Measurements from ENCODE around the gene BTG3.

BTG3 gene, protein sequence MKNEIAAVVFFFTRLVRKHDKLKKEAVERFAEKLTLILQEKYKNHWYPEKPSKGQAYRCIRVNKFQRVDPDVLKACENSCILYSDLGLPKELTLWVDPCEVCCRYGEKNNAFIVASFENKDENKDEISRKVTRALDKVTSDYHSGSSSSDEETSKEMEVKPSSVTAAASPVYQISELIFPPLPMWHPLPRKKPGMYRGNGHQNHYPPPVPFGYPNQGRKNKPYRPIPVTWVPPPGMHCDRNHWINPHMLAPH

GRCh38 chr21:17612565-17613241 is at the start of gene BTG3:
Gene BTG3, minus strand, starts transcription at chr21:17612901. Its CDS starts 3,757 bp downstream, at chr21:17609144.
- DNase-seq (ENCODE audit: low spot score) = peak; percentile 65

DNA sequence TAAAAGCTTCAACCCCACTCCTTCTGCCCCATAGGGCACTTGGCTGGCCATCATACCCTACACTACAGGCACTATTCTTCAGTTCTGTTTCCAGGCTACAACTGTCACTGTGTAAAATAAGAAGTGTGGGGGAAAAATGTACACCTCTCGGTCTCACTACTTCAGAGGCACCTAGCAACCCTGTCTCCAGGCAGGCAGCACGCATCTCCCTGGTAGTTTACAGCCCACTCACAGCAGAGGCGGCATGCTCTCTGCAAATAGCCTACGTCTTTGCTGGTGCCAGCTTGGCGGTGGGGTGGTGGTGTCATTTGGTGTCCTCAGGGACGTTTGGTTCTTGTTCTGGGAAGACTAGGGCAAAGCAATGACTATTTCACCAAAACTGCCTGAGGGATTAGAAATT is 48.2 kb upstream of the BTG3 start:
- no peak for DNase-seq (ENCODE audit: low spot score)

- DNase-seq (ENCODE audit: low spot score) = no peak
Observed at GRCh38 chr21:17660452-17660851, 47.8 kb upstream of the BTG3 start.

GRCh38 chr21:17658931-17659330 is 46.2 kb upstream of the BTG3 start:
- DNase-seq (ENCODE audit: low spot score) = no peak

- no peak for DNase-seq (ENCODE audit: low spot score)
Observed at GRCh38 chr21:17651526-17651925, 38.8 kb upstream of the BTG3 start.

GRCh38 chr21:17650292-17650691 is 37.6 kb upstream of the BTG3 start:
- DNase-seq (ENCODE audit: low spot score) = no peak

DNA sequence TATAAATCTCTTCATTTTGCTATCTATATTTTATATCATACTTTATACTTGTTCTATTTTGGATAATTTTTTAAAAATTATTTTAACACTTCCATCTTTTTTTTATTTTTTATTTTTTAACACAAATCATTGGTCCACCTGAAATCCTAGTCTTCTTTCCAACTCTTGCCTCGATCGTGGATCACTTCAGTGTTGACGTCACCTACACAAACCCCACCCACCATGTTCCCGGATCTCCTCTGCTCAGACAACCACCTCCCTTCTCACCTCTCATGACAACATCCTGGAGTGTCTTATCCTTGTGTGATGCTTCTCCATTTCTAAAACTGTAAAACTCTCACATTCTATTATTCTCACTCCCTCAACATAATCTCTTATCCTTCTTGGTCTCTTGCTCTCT is 34.1 kb upstream of the BTG3 start:
- DNase-seq (ENCODE audit: low spot score) = no peak

DNA sequence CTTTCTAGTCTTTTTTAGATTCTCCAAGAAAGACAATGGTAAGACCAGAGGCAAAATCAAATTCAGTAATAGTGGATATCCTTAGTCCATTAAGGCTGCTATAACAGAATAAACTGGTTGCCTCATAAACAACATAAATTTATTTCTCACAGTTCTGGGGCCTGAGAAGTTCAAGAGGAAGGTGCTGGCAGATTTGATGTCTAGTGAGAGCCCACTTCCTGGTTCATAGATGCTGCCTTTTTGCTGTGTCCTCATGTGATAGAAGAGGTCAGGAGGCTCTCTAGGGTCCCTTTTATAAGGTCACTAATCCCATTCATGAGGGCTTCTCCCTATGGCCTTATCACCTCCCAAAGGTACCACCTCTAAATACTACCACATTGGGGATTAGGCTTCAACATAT is 31.5 kb upstream of the BTG3 start:
- DNase-seq (ENCODE audit: low spot score) = no peak

DNA sequence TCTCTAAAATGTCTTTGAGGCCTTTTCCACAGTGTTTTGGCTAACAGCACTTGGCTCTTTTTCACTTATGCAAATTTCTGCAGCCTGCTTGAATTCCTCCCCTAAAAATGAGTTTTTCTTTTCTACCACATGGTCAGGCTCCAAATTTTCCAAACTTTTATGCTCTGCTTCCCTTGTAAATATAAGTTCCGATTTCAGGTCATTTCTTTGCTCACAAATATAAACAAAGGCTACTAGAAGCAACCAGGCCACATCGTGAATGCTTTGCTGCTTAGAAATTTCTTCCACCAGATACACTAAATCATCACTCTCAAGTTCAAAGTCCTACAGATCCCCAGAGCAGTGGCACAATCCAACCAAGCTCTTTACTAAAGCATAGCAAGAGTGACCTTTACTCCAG is 28.1 kb upstream of the BTG3 start:
- DNase-seq (ENCODE audit: low spot score) = no peak

DNA sequence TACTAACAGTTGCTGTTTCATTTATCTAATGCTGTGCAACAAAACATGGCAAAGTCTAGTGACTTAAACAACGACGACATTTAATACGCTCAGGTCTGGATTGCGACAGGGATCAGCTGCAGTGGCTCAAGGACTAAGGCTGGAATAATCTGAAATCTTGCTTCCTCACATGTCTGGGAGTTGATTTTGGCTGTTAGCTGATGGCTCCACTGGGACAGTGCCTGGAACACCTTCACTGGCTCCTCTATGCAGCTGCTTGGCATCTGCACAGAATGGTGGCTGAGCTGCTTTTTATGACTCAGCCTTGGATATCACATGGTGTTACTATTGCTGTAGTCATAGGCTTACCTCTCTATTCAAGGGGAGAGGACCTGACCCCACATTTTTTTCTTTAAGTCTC is 24.0 kb upstream of the BTG3 start:
- DNase-seq (ENCODE audit: low spot score) = no peak

- DNase-seq (ENCODE audit: low spot score) = no peak
Observed at GRCh38 chr21:17631195-17631594, 18.5 kb upstream of the BTG3 start.

GRCh38 chr21:17622018-17622417 is 9.3 kb upstream of the BTG3 start:
- no peak for DNase-seq (ENCODE audit: low spot score)

DNA sequence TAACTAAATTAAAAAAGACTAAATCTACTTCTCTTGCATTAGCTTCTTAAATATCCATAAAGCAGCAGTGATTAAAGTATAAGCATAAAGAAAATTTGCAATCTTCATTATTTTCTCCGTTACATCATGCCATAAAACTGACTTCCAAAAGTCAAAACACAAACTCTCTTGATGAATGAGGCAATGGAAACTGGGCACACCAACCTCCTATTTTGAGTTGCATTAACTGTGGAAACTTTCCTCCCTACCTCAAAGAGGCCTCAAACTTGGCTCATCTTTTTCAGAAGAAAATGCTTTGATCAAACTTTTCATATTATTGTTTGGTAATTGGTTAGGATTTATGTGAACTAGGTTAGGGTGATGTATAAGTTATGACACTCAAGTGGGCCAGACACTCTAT is 4.1 kb upstream of the BTG3 start:
- DNase-seq (ENCODE audit: low spot score) = no peak

DNA sequence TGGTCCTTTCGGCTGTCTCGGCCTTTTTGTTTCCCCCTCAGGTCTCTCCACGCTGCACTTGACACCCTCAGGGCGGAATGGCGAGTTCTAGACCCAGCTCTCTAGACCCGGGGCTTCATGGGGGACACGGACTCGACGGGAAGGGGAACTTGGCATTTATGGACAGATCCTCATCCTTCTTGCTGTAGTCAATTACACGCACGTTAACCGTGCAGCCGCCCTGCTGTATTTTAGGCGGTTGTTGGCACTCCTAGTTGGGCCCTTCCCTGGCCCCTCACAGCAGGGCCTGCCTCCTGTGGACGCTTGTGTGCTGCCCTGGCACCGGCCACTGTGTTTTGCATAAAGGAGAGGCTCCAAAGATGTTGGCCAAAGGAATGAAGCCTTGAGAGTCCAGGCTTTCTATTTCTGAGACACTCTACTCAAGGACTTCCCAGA is 558 bp upstream of the BTG3 start:
- no peak for DNase-seq (ENCODE audit: low spot score)

- DNase-seq (ENCODE audit: low spot score) = no peak
Observed at GRCh38 chr21:17612023-17612564, 607 bp downstream of the BTG3 start.

DNA sequence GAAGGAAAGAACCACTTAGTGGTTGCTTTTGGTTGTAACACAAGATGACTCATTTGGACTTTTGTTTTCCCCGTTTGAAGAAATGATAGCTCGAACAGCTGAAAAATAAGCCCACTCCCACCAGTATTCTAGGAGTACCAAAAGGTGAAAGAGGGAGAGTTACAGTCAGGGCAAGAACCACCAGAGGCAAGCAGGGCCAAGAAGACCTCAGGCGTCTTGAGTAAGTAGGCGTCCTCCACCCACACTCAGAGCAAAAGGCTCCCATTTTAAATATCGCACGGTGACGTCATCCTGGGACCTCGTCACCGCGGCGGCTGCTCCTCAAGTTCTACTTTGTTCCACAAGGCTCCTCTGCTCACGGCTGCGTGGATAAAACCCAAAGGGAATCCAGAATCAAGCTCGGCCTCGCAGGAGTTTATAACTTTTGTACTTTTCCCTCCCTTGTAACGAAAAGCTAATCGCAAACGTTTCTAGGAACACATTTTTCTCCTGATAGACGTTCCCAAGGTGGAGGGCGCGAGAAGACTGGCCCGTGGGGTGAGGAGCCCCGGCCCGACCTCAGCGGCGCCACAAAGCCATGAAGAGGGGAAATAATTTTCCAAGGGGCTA is 1.2 kb downstream of the BTG3 start:
- peak; percentile 67 for DNase-seq (ENCODE audit: low spot score)

- DNase-seq (ENCODE audit: low spot score) = no peak
Observed at GRCh38 chr21:17610911-17611310, 1.8 kb downstream of the BTG3 start.

DNA sequence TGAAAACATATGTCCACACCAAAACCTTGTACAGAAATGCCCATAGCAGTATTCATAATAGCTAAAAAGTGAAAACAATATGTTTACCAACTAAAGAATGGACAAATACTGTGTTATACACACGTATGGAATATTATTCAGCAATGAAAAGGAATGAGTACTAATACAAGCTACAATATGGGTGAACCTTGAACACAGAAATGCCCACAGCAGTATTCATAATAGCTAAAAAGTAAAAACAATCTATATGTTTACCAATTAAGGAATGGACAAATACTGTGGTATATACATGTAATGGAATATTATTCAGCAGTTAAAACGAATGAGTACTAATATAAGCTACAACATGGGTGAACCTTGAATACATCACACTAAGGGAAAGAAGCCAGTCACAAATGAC is 3.0 kb downstream of the BTG3 start:
- DNase-seq (ENCODE audit: low spot score) = no peak

DNA sequence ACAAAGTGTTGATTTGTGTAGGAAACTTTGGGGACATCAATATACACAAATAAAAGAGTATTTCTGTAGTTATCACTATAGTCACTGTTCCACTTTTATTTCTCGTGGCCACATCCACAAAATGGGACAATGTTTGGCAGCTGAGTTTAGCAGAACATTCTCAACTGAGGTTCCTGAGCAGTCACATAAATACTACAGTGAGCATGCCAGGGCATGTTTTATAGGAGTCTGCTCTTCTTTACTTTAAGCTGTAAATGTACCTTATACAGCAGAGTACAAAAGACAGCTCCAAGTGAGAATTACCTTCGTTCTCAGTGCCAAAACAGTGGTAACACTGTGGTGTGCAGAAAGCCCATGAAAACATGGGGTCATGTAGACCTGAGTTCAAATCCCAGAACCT is 5.0 kb downstream of the BTG3 start:
- DNase-seq (ENCODE audit: low spot score) = no peak

GRCh38 chr21:17602874-17603273 is 9.8 kb downstream of the BTG3 start:
- DNase-seq (ENCODE audit: low spot score) = no peak

DNA sequence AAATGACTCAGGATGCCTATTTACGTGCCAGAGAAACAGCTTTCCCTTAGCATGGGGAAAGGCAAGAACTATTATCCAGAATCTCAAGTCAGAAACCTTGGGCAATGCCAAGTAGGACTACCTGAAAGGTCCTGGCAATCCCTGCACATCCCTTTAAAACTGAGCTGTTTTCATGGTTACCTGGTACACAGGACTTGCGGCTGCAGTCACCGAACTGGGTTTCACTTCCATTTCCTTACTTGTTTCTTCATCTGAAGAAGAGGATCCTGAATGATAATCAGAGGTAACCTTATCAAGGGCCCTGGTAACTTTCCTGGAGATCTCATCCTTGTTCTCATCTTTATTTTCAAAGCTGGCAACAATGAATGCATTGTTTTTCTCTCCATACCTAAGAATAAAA is 14.3 kb downstream of the BTG3 start:
- no peak for DNase-seq (ENCODE audit: low spot score)

DNA sequence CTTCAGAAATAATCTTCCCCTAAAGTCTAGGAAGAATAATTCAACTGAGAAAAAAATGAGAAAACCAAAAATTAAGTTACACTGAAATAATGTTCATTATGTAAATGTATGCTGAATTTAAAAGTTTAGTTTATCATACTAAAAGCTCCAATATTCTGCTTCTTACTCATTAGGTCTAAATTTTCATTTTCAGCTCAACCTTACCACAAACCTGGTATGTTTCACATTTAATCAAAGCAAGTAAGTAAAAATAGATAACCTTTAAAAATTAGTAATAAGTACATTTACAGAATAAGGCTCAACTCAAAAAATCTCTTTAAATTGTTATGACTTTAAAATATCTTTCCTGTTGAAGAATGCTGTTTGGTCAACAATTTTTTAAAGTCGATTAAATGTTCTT is 15.0 kb downstream of the BTG3 start:
- no peak for DNase-seq (ENCODE audit: low spot score)

DNA sequence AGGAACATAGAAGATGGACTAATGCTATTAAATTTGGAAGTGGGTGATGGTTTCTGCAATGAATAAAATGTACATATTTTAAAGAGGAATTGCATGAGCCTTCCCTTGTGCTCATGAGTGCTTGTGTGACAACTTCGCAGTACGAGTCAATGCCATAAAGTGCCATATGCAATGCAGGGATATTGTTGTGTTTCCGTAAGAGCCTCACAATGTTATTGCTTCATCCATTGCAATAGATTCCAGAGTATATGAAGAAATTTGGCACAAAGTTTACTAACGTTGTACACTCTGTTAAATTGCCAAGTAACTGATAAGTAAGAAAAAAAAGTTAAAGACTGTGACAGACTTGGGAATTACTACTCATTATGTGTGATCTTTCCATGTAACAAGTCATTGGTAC is 22.3 kb downstream of the BTG3 start:
- DNase-seq (ENCODE audit: low spot score) = no peak
